NT2/D1 (cell line): ENCODE results near the gene ETS1.

Experiments
- YY1 ChIP-seq: IDR thresholded peaks from 2 replicates; pipeline ENCODE4 v1.6.1; 2011; ENCODE audit not compliant: insufficient read length, insufficient read depth
- ZNF274 ChIP-seq: IDR thresholded peaks from 2 replicates; pipeline ENCODE4 v1.6.1; 2011; ENCODE audit warnings: mild to moderate bottlenecking, low read depth, low read length

GRCh38 chr11:128512474-128512996 lies 74.8 kb downstream of the ETS1 start:
- TF ChIP-seq ZNF274 (no peak), YY1 (no peak)
